Skeletal muscle tissue (tissue), 4 donors: ENCODE measurements around the gene THSD1. TPM values are rescaled to one million over a fixed set of nuclear protein-coding genes. Genes with fewer than 3 reads are reported as not detected.
"Not testable (repeated sequence)": the region's sequence is repeated elsewhere in the genome, so short reads cannot be mapped to it uniquely, and the experiment has no call there.

Experiments used
- H3K27ac ChIP-seq: one replicate; pipeline ENCODE4 v1.7.0; 2013; ENCODE audit warnings: mild to moderate bottlenecking, low read depth, low read length, inconsistent platforms
- H3K27me3 ChIP-seq, 3 donors: one replicate each; pipeline ENCODE4 v1.7.0; 2013; ENCODE audit warnings: low read length in 3 of 3; ENCODE audit not compliant: control insufficient read depth in 3 of 3, insufficient read depth in 3 of 3
- H3K36me3 ChIP-seq, 3 donors: one replicate each; pipeline ENCODE4 v1.7.0; 2013; ENCODE audit warnings: low read length in 3 of 3; ENCODE audit not compliant: control insufficient read depth in 3 of 3, insufficient read depth in 3 of 3
- H3K4me1 ChIP-seq, 3 donors: one replicate each; pipeline ENCODE4 v1.7.0; 2013; ENCODE audit warnings: low read length in 3 of 3, mild to moderate bottlenecking in 3 of 3; ENCODE audit not compliant: control insufficient read depth in 3 of 3, insufficient read depth in 3 of 3
- H3K4me3 ChIP-seq, 3 donors: one replicate each; pipeline ENCODE4 v1.7.0; 2013; ENCODE audit warnings: low read length in 3 of 3
- H3K9ac ChIP-seq, 3 donors: one replicate each; pipeline ENCODE4 v1.7.0; 2013; ENCODE audit warnings: low read length in 3 of 3, mild to moderate bottlenecking in 3 of 3, moderate library complexity in 2 of 3, low read depth in 1 of 3
- H3K9me3 ChIP-seq, 3 donors: one replicate each; pipeline ENCODE4 v1.7.0; 2013; ENCODE audit warnings: low read length in 3 of 3; ENCODE audit not compliant: control insufficient read depth in 3 of 3
- total RNA-seq: library from RNA; depleted of rRNA; stranded (reverse); fragments of >200 nt; gene quantifications from one replicate; pipeline ENCODE4 v1.2.3, GENCODE V29; 2014
- donor health status: Osteomylitis.

The THSD1 gene
- total RNA-seq, 1 donor from 2014 or later, result 26.6 TPM

DNA sequence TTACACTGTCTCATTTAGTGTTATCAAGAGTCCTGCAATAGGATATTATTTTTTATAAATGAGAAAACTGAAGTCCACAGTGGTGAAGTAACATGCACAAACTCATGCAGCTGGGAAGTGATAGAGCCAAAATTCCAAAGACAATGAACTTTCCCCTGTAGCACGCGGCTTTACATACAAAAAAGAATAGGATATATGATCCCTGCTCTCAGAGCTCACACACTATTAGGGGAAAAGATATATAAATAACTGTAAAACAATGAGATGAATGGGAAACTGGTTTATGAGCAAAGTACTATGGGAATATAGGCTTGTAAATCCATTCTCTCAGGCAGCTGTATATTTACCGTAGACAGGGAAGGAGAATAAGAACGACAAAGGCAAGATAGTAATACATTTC, 39.7 kb downstream of the THSD1 start:
- Histone ChIP-seq H3K36me3 (no peaks in the 10 kb centered on the region), H3K9me3 (no peaks in the 10 kb centered on the region), H3K27me3 (no peaks in the 10 kb centered on the region), H3K9ac (no peak overlapping the region), H3K4me3 (no peak overlapping the region), H3K4me1 (no peaks in the 10 kb centered on the region), H3K27ac (no peak overlapping the region)

DNA sequence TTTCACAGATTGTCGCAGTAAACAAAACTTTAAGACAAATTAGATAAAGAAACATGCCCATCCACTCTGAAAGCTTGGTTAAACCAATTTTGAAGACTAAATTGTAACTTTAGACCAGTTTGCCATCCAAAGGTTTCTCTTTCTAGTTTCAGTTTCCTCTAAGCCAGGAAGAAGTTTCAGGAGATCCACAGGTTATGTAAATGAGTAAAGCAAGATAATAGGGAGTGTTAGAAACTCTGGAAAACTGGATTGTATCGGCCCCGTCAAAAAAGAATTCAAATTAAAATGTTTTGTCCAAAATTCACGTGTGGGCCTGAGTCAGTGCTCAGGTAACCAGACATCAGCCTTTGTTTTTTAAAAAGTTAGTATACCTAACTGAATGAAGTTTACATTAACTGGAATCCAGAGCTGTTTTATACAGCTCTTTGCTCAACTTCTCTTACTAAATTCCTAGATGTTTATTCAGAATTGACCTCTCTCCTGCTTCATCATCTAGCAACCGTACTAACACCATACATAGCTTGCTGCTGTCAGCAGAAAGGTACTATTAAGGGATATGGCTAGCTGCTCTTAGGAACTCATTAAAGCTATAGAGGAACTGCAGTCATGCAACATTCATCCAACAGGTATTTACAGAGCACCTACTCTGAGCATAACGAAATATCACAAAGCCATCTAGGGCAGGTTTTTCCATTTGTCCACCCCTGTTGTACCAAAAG, 43.6 kb downstream of the THSD1 start:
- H3K36me3 ChIP-seq, H3K27me3 ChIP-seq, H3K4me3 ChIP-seq, H3K4me1 ChIP-seq, H3K9me3 ChIP-seq, H3K9ac ChIP-seq, H3K27ac ChIP-seq: not testable (repeated sequence)

DNA sequence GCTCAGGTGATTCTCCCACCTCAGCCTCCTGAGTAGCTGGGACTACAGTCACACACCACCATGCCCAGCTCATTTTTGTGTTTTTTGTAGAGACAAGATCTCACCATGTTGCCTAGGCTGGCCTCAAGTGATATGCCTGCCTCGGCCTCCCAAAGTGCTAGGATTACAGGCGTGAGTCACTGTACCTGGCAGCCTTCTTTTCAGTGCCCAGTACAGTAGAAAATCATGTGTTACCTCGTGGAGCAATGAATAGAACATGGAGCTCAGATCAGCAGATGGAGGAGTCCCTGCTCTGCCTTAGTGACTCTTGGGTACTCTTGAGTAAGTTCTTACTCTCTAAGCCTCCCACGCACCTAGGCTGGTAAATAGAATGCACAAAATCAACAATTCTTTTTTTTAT, 44.7 kb downstream of the THSD1 start:
- H3K9ac ChIP-seq, result no peak overlapping the region

DNA sequence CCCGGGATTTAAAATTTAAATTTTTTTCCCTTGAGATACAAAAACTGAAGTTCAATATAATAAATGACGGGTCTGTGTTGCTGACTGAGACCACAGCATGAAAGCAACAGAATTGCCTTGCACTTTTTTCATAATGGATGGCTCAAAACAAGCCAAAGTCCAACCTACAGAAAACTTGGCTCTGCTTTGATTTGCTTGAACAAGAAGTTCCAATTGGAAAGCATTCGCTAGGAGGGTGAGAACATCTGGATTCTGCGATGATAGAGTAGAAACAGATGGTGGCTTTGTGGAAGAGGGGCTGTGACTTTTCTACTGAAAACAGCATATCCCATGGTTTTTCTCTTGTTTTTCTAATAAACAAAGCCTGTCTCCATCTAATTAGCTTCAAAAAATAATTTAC, 46.4 kb downstream of the THSD1 start:
- no peak overlapping the region for H3K4me3 ChIP-seq
- no peaks in the 10 kb centered on the region for H3K27me3 ChIP-seq
- no peak overlapping the region for H3K9ac ChIP-seq
- H3K9me3 ChIP-seq, result no peaks in the 10 kb centered on the region
- no peak overlapping the region for H3K27ac ChIP-seq
- no peaks in the 10 kb centered on the region for H3K36me3 ChIP-seq
- H3K4me1 ChIP-seq, result no peaks in the 10 kb centered on the region

More for the DNA sequence above, 44.7 kb downstream of the THSD1 start:
- no peak overlapping the region for H3K27ac ChIP-seq
- H3K27me3 ChIP-seq, result no peaks in the 10 kb centered on the region
- no peaks in the 10 kb centered on the region for H3K36me3 ChIP-seq
- H3K9me3 ChIP-seq, result no peaks in the 10 kb centered on the region
- no peak overlapping the region for H3K4me3 ChIP-seq
- H3K4me1 ChIP-seq, result no peaks in the 10 kb centered on the region

DNA sequence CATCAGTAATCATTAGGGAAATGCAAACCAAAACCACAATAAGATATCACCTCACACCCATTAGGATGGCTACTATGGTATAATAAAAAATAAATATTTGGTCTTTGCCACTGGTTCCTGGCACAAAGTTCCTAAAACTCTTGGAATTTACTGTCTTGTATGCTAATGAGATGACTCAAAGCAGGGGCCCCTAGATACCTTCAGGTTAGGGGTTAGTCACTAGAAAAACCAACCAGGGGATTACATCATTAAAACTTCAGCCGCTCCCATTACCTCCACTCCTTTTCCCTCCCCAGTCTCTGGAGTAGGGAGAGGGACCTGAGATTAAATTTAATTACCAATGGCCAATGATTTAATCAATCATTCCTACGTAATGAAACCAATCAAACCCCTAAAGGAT, 49.6 kb downstream of the THSD1 start:
- H3K9me3 ChIP-seq, result no peaks in the 10 kb centered on the region
- no peaks in the 10 kb centered on the region for H3K36me3 ChIP-seq
- no peaks in the 10 kb centered on the region for H3K27me3 ChIP-seq
- H3K4me3 ChIP-seq, result no peak overlapping the region
- H3K4me1 ChIP-seq, result no peaks in the 10 kb centered on the region
- H3K27ac ChIP-seq, result no peak overlapping the region
- H3K9ac ChIP-seq, result no peak overlapping the region

DNA sequence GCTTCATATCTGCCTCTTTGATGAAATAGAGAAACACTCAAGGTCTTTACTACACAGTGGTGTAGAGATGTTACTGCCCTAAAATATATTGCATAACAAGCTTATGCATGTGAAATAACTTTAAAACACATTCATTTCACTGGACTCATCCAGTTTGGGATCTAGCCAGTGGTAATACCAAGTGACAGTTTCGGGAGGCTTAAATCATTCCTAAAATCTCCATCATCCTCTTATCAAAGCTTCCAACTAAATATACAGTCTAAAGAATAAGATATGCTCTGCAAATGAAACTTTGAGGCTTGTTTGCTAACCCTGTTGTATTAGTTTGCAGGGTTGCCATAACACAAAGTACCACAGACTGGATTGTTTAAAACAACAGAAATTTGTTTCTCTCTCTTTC, 52.8 kb downstream of the THSD1 start:
- no peaks in the 10 kb centered on the region for H3K27me3 ChIP-seq
- no peaks in the 10 kb centered on the region for H3K36me3 ChIP-seq
- no peaks in the 10 kb centered on the region for H3K9me3 ChIP-seq
- no peak overlapping the region for H3K27ac ChIP-seq
- no peaks in the 10 kb centered on the region for H3K4me1 ChIP-seq
- H3K9ac ChIP-seq, result no peak overlapping the region
- H3K4me3 ChIP-seq, result no peak overlapping the region

DNA sequence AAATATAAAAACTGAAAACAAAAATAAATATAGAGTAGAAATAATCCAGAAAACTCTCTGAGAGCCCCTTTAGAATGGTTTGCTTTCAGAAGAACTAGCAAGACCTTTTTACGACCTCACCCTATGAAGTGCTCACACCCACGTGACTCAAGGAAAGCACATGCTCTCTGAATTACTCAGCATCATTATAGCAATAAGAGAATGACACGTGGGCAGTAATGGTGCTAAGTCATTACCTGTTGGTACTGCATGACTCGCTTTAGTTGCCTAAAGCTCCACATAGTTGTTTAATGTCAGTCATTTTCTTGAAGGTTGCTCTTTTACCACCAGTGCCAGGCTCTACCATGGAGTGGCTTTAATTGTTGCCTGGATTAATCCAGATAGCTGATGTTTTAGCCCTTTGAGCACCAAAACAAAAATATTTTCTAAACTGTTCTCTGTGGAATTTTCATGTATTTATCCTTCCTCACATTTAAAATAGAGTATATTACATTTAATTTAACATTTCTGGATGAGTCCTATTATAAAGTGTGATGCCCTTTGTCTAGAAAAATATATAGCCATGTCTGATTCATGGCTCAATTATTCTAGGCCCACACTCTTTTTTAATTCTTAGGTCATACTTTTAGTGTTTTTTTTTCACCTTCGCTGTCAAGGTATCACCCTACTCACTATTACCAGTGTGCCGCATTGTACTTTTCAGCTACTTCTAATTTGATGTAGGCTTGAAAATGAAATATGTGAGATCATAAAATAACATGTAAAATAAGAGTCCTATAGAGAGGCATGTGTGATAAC, 56.8 kb downstream of the THSD1 start:
- Histone ChIP-seq H3K9me3 (no peaks in the 10 kb centered on the region), H3K9ac (no peak overlapping the region), H3K27me3 (no peaks in the 10 kb centered on the region), H3K4me3 (no peak overlapping the region), H3K4me1 (no peaks in the 10 kb centered on the region), H3K27ac (no peak overlapping the region), H3K36me3 (no peaks in the 10 kb centered on the region)

DNA sequence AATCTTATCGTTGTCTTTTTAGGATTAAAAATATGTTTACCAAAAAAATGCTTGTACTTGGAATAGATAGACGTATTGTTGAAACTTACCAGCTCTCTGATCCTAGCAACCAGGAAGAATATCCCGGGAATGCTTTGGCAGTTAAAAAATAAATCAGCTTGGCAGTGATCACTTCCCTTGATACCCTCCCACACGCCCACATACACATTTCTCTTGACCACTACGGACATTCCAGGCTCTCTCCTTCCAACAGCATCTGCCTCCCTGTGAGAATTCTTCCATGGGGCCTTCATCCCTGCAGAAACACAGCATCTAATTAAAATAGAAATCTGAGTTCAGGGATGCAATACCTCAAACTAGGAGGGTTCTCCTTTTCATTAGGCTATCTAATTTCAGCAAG, 57.9 kb downstream of the THSD1 start:
- H3K4me3 ChIP-seq, result no peak overlapping the region
- H3K27ac ChIP-seq, result no peak overlapping the region
- H3K9me3 ChIP-seq, result no peaks in the 10 kb centered on the region
- no peaks in the 10 kb centered on the region for H3K4me1 ChIP-seq
- no peaks in the 10 kb centered on the region for H3K36me3 ChIP-seq
- H3K9ac ChIP-seq, result no peak overlapping the region
- H3K27me3 ChIP-seq, result no peaks in the 10 kb centered on the region

DNA sequence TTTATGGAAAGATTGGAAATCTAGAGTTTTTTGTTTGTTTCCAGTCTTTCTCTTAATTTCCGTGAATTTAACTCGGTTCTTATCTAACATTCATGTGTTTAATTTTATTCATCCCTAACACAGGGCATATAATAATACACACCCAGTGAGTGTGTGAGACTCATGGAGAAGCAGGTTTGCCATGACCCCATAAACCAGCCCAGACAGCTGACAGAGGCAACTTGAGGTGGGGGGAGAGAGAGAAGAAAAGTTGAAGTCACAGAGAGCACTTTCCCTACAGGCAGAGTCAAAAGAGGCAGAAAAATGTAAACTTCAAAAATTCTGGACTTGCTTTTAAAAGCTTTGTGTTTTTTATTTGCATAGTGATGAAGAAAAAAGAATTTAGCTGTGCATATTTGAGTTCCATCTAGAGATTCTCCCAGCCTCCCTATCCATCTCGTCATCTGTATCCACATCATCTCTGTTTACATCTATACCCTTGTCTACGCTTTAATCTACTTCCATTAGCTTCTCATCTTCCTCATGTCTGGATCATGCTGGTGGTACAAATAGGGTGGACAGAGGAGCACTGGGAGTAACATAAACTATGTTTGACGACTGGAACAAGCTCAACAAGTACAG, 60.2 kb downstream of the THSD1 start:
- Histone ChIP-seq H3K36me3 (no peaks in the 10 kb centered on the region), H3K27ac (no peak overlapping the region), H3K9ac (no peak overlapping the region), H3K27me3 (no peaks in the 10 kb centered on the region), H3K9me3 (no peaks in the 10 kb centered on the region), H3K4me3 (no peak overlapping the region), H3K4me1 (no peaks in the 10 kb centered on the region)

DNA sequence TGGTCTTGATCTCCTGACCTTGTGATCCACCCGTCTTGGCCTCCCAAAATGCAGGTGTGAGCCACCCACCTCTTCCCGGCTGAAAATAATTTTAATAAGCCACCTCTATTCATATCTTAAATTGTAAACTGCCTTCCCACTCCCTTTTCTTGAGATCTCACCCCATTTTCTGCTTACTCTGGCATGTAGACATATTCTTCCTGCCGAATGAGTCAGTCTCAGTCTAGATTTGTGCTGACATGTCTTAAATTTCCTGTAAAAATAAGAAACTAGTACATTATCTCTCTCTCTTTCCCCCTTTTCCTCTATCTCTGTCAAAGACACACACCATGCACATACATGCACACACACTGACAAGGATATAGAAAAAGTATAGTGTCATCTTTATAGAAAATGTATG, 60.9 kb downstream of the THSD1 start:
- no peak overlapping the region for H3K9ac ChIP-seq
- H3K27me3 ChIP-seq, result no peaks in the 10 kb centered on the region
- H3K4me3 ChIP-seq, result no peak overlapping the region
- H3K27ac ChIP-seq, result no peak overlapping the region
- H3K9me3 ChIP-seq, result no peaks in the 10 kb centered on the region
- H3K36me3 ChIP-seq, result no peaks in the 10 kb centered on the region
- no peaks in the 10 kb centered on the region for H3K4me1 ChIP-seq
